Memory B cell (primary cell): ENCODE results near the gene SLC9A1.

Source experiments
- ATAC-seq: fragments of 150-1000 bp; cut with Tn5 transposase; 2 replicates; pipeline ENCODE4 v1.10.0; 2021; ENCODE audit warnings: low read depth, mild to moderate bottlenecking, moderate library complexity
- DNase-seq, 2 donors: peaks; one replicate each; pipeline ENCODE4 v3.0.0; 2022; ENCODE audit warnings: low spot score in 2 of 2
- H3K27ac Mint-ChIP-seq: one replicate; pipeline ENCODE4 v1.8.0; 2022; ENCODE audit warnings: mild to moderate bottlenecking, moderate library complexity, mixed read lengths
- H3K27me3 Mint-ChIP-seq: one replicate; pipeline ENCODE4 v1.8.0; 2022; ENCODE audit warnings: mixed read lengths
- H3K36me3 Mint-ChIP-seq: one replicate; pipeline ENCODE4 v1.8.0; 2022; ENCODE audit warnings: mild to moderate bottlenecking, mixed read lengths
- H3K4me1 Mint-ChIP-seq: one replicate; pipeline ENCODE4 v1.8.0; 2022; ENCODE audit warnings: mixed read lengths
- H3K4me3 Mint-ChIP-seq: one replicate; pipeline ENCODE4 v1.8.0; 2022; ENCODE audit warnings: mild to moderate bottlenecking, moderate library complexity, mixed read lengths
- H3K9me3 Mint-ChIP-seq: one replicate; pipeline ENCODE4 v1.8.0; 2022; ENCODE audit warnings: mixed read lengths

The SLC9A1 gene

GRCh38 chr1:27161594-27161993 lies 6.7 kb upstream of the SLC9A1 start:
- peaks cover 13% of the 10 kb centered on the region for H3K4me1 Mint-ChIP-seq
- no peaks in the 10 kb centered on the region for H3K27me3 Mint-ChIP-seq
- H3K9me3 Mint-ChIP-seq: no peaks in the 10 kb centered on the region
- ATAC-seq (peak; percentile 99), DNase-seq (peak in 1 of 2 donors; percentile 46)
- H3K36me3 Mint-ChIP-seq: peaks cover 2% of the 10 kb centered on the region
- H3K27ac Mint-ChIP-seq: peak overlapping the region; percentile 91
- H3K4me3 Mint-ChIP-seq: peak overlapping the region; percentile 79

- peaks cover 37% of the 10 kb centered on the region for H3K4me1 Mint-ChIP-seq
- H3K27me3 Mint-ChIP-seq: no peaks in the 10 kb centered on the region
- no peaks in the 10 kb centered on the region for H3K9me3 Mint-ChIP-seq
- no peak overlapping the region for H3K4me3 Mint-ChIP-seq
- DNase-seq (no peak), ATAC-seq (no peak)
- peak overlapping the region; percentile 47 for H3K27ac Mint-ChIP-seq
- peaks cover 2% of the 10 kb centered on the region for H3K36me3 Mint-ChIP-seq
These were observed 2.3 kb upstream of the SLC9A1 start for GRCh38 chr1:27157194-27157593.

GRCh38 chr1:27154469-27154990 lies 395 bp downstream of the SLC9A1 start:
- no peaks in the 10 kb centered on the region for H3K27me3 Mint-ChIP-seq
- H3K36me3 Mint-ChIP-seq: no peaks in the 10 kb centered on the region
- no peaks in the 10 kb centered on the region for H3K9me3 Mint-ChIP-seq
- peaks cover 43% of the 10 kb centered on the region for H3K4me1 Mint-ChIP-seq
- ATAC-seq (no peak), DNase-seq (no peak)
- H3K4me3 Mint-ChIP-seq: peak overlapping the region; percentile 97
- H3K27ac Mint-ChIP-seq: peak overlapping the region; percentile 100

GRCh38 chr1:27153927-27154358 lies 982 bp downstream of the SLC9A1 start:
- ATAC-seq: no peak
- no peak for DNase-seq
- Mint-ChIP-seq H3K4me1 (peaks cover 48% of the 10 kb centered on the region), H3K27ac (peak overlapping the region; percentile 100), H3K36me3 (no peaks in the 10 kb centered on the region), H3K27me3 (no peaks in the 10 kb centered on the region), H3K4me3 (peak overlapping the region; percentile 97), H3K9me3 (no peaks in the 10 kb centered on the region)

- Mint-ChIP-seq H3K36me3 (no peaks in the 10 kb centered on the region), H3K27me3 (no peaks in the 10 kb centered on the region), H3K4me3 (peak overlapping the region; percentile 97), H3K27ac (peak overlapping the region; percentile 100), H3K4me1 (peaks cover 53% of the 10 kb centered on the region), H3K9me3 (no peaks in the 10 kb centered on the region)
- ATAC-seq (no peak), DNase-seq (no peak)
These were observed 1.4 kb downstream of the SLC9A1 start for GRCh38 chr1:27153549-27153886.

GRCh38 chr1:27152829-27153548 lies 1.9 kb downstream of the SLC9A1 start:
- no peak for ATAC-seq
- Mint-ChIP-seq H3K36me3 (no peaks in the 10 kb centered on the region), H3K27me3 (no peaks in the 10 kb centered on the region), H3K9me3 (no peaks in the 10 kb centered on the region), H3K4me1 (peaks cover 58% of the 10 kb centered on the region), H3K4me3 (peak overlapping the region; percentile 97), H3K27ac (peak overlapping the region; percentile 100)
- no peak for DNase-seq

- H3K27me3 Mint-ChIP-seq: no peaks in the 10 kb centered on the region
- ATAC-seq (no peak), DNase-seq (no peak)
- no peaks in the 10 kb centered on the region for H3K9me3 Mint-ChIP-seq
- H3K27ac Mint-ChIP-seq: no peak overlapping the region
- peak overlapping the region; percentile 97 for H3K4me3 Mint-ChIP-seq
- H3K36me3 Mint-ChIP-seq: no peaks in the 10 kb centered on the region
- H3K4me1 Mint-ChIP-seq: peaks cover 59% of the 10 kb centered on the region
These were observed 2.7 kb downstream of the SLC9A1 start for GRCh38 chr1:27152004-27152828.

GRCh38 chr1:27150641-27151040 lies 4.3 kb downstream of the SLC9A1 start:
- Mint-ChIP-seq H3K27ac (peak overlapping the region; percentile 58), H3K36me3 (peaks cover 1% of the 10 kb centered on the region), H3K4me3 (no peak overlapping the region), H3K4me1 (peaks cover 59% of the 10 kb centered on the region), H3K9me3 (no peaks in the 10 kb centered on the region), H3K27me3 (no peaks in the 10 kb centered on the region)
- DNase-seq (no peak), ATAC-seq (no peak)

GRCh38 chr1:27150183-27150582 lies 4.7 kb downstream of the SLC9A1 start:
- Mint-ChIP-seq H3K9me3 (no peaks in the 10 kb centered on the region), H3K27me3 (no peaks in the 10 kb centered on the region), H3K27ac (peak overlapping the region; percentile 58), H3K4me3 (no peak overlapping the region), H3K4me1 (peaks cover 55% of the 10 kb centered on the region), H3K36me3 (peaks cover 4% of the 10 kb centered on the region)
- no peak for DNase-seq
- ATAC-seq: no peak

- H3K4me1 Mint-ChIP-seq: peaks cover 55% of the 10 kb centered on the region
These were observed 5.2 kb downstream of the SLC9A1 start for GRCh38 chr1:27149762-27150113.

GRCh38 chr1:27149084-27149761 lies 5.7 kb downstream of the SLC9A1 start:
- Mint-ChIP-seq H3K27ac (peak overlapping the region; percentile 45), H3K9me3 (no peaks in the 10 kb centered on the region), H3K4me1 (peaks cover 51% of the 10 kb centered on the region), H3K36me3 (peaks cover 4% of the 10 kb centered on the region), H3K27me3 (no peaks in the 10 kb centered on the region), H3K4me3 (peak overlapping the region; percentile 46)
- DNase-seq (no peak), ATAC-seq (peak; percentile 41)

More at GRCh38 chr1:27149762-27150113, 5.2 kb downstream of the SLC9A1 start:
- DNase-seq (no peak), ATAC-seq (no peak)
- Mint-ChIP-seq H3K27ac (peak overlapping the region; percentile 45), H3K27me3 (no peaks in the 10 kb centered on the region), H3K36me3 (peaks cover 4% of the 10 kb centered on the region), H3K9me3 (no peaks in the 10 kb centered on the region), H3K4me3 (no peak overlapping the region)

GRCh38 chr1:27148591-27148990 lies 6.3 kb downstream of the SLC9A1 start:
- no peak overlapping the region for H3K4me3 Mint-ChIP-seq
- no peaks in the 10 kb centered on the region for H3K27me3 Mint-ChIP-seq
- ATAC-seq (peak; percentile 35), DNase-seq (no peak)
- H3K27ac Mint-ChIP-seq: peak overlapping the region; percentile 45
- no peaks in the 10 kb centered on the region for H3K9me3 Mint-ChIP-seq
- peaks cover 4% of the 10 kb centered on the region for H3K36me3 Mint-ChIP-seq
- H3K4me1 Mint-ChIP-seq: peaks cover 44% of the 10 kb centered on the region

- Mint-ChIP-seq H3K4me1 (peaks cover 42% of the 10 kb centered on the region), H3K27me3 (no peaks in the 10 kb centered on the region), H3K27ac (peak overlapping the region; percentile 45), H3K4me3 (no peak overlapping the region), H3K9me3 (no peaks in the 10 kb centered on the region), H3K36me3 (peaks cover 4% of the 10 kb centered on the region)
- DNase-seq (no peak), ATAC-seq (no peak)
These were observed 6.9 kb downstream of the SLC9A1 start for GRCh38 chr1:27147842-27148518.
